Spleen (tissue), 7 donors: Measurements from ENCODE around the gene PSD2.

Experiments
- POLR2A ChIP-seq, 3 donors: fragments of 450-650 bp; IDR thresholded peaks; one replicate each; pipeline ENCODE4 v1.5.1; 2017; ENCODE audit warnings: antibody characterized with exemption in 3 of 3, mild to moderate bottlenecking in 1 of 3
- TF ChIP-seq, protein P1 (sequence below), 11 experiments: fragments of 200-600 bp in 7 of 11; fragments of 450-650 bp in 4 of 11; sonication (generic) in 4 of 11; IDR thresholded peaks in 8 of 11; conservative IDR thresholded peaks in 3 of 11; 1 replicate in 7 of 11; 2 replicates in 4 of 11; pipeline versions ENCODE4 v1.4.0 to v1.8.0; 2016 to 2021; ENCODE audit warnings: antibody characterized with exemption in 11 of 11, inconsistent platforms in 4 of 11, mild to moderate bottlenecking in 1 of 11
- donor health status: DM: no; HTN: no; CAD: no; lungs with moderate emphysema.
- donor health status: DM: no; HTN: no; CAD: no.
- donor health status: DM: no; HTN: no; CAD: no.

- TF ChIP-seq, protein P1, sequence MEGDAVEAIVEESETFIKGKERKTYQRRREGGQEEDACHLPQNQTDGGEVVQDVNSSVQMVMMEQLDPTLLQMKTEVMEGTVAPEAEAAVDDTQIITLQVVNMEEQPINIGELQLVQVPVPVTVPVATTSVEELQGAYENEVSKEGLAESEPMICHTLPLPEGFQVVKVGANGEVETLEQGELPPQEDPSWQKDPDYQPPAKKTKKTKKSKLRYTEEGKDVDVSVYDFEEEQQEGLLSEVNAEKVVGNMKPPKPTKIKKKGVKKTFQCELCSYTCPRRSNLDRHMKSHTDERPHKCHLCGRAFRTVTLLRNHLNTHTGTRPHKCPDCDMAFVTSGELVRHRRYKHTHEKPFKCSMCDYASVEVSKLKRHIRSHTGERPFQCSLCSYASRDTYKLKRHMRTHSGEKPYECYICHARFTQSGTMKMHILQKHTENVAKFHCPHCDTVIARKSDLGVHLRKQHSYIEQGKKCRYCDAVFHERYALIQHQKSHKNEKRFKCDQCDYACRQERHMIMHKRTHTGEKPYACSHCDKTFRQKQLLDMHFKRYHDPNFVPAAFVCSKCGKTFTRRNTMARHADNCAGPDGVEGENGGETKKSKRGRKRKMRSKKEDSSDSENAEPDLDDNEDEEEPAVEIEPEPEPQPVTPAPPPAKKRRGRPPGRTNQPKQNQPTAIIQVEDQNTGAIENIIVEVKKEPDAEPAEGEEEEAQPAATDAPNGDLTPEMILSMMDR (IDR thresholded peaks at IDR 0.05 in 8 of 11, conservative IDR thresholded peaks at IDR 0.05 in 3 of 11): no peak
- TF ChIP-seq POLR2A (IDR thresholded peaks at IDR 0.05): no peak
Measured at GRCh38 chr5:139881143-139881733, 85.6 kb downstream of the PSD2 start.
